NCI-H1092 treated with DMSO at 0.1 percent for 48 hours (cell line): ENCODE results near the gene WDR88.
"Not testable (repeated sequence)": the region's sequence is repeated elsewhere in the genome, so short reads cannot be mapped to it uniquely, and the experiment has no call there.

Experiments used
- DNase-seq: peaks from one replicate; lab custom pipeline; 2025; lab: John Stamatoyannopoulos, UW

Gene WDR88

DNA sequence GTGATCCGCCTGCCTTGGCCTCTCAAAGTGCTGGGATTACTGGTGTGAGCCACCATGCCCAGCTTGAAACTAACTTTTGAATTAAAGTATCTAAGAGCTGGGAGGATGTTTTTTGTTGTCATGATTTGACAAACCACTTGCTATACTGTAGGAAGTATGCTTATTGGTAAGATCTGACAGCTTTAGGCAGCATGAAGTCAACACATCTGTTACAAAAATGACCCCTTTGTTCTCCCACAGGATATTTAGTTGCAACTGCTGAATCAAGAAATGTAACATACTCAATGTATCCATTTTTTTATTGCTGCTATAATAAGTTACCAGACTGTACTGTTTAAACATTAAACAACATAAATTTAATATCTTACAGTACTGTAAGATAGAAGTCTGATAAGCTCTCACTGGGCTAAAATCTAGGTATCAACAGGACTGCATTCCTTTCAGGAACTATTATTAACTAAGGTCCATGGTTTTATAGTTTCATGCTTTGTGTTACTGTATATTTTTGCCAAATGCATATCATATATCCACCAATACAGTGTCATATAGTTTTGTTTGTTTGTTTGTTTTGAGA, 39.4 kb downstream of the WDR88 start:
- DNase-seq: no peak

GRCh38 chr19:33171916-33172359, 40.0 kb downstream of the WDR88 start:
- no peak for DNase-seq

GRCh38 chr19:33174186-33174585, 42.3 kb downstream of the WDR88 start:
- no peak for DNase-seq

DNA sequence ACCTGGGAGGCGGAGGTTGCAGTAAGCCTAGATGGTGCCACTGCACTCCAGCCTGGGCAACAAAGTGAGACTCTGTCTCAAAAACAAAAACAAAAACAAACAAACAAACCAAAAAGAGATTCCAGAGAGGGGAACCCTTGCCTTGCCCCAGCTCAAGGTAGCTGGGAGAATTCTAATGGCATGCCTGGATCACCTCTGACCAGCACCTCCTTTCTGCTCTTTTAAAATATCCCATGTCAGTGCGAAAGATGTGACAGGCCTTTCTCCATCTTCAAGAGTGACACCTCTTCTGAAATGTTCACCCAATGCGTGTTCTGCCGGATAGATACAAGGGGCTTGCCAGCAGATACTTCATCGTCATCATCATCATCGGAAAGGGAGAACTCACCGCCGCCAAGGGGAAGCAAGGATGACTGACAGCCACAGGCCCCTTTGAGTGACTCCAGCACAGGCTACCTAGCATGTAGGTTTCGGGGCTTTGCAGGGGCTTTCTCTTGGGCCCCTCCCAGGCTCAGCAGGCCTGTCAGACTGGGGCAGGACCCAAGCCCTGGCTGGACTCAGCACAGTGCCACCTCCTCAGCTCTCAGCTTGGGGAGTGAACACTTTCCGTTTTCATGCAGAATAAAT, 43.4 kb downstream of the WDR88 start:
- no peak for DNase-seq

GRCh38 chr19:33175886-33176669, 44.2 kb downstream of the WDR88 start:
- no peak for DNase-seq

DNA sequence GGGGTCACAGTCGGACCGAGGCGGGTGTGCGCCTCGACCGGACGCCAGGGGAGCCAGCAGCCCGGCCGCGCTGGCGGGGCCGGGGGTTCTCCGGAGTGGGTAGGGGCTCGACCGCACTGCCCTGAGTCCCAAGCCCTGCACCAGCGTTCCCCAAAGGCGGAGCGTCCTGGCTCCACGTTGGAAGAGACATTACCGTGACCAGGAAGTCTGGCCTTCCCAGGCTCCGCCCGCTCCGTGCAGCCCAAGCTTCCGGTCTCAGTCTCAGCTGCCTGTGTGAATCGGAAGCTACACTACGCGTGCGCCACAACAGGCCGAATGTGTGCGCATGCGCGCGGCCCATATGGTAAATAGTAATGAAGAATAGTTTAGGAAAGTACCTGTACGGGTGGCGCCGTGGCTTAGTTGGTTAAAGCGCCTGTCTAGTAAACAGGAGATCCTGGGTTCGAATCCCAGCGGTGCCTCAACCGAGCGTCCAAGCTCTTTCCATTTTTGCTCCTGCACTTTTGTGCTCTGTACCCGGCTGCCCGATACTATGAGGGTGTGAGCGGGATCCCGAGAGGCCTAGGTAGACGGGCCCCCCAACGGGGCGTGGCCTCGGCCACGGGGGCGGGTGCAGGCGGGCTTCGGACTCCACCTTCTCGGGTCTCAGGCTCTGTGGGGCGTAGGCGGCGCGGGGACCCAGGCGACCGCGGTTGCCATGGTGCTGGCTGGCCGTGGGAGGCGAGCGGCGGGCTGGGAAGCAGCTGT, 44.9 kb downstream of the WDR88 start:
- DNase-seq: peak; percentile 97

GRCh38 chr19:33177417-33177979, 45.6 kb downstream of the WDR88 start:
- no peak for DNase-seq

GRCh38 chr19:33186431-33187182, 54.7 kb downstream of the WDR88 start:
- DNase-seq: no peak

- DNase-seq: no peak
Observed at GRCh38 chr19:33187183-33187540, 55.2 kb downstream of the WDR88 start.

- DNase-seq: no peak
Observed at GRCh38 chr19:33189453-33189852, 57.5 kb downstream of the WDR88 start.

DNA sequence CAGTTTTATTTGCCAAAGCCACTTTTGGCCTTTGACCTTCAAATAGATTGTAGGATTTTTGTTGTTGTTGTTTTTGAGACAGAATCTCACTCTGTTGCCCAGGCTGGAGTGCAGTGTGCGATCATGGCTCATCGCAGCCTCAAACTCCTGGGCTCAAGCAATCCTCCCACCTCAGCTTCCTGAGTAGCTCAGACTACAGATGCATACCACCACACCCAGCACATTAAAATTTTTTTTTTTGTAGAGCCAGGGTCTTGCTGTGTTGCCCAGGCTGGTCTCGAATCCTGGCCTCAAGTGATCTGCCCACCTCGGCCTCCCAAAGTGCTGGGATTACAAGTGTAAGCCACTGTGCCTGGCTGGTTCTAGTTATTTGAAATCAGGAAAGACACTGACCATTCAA, 59.2 kb downstream of the WDR88 start:
- not testable (repeated sequence) for DNase-seq

- no peak for DNase-seq
Observed at GRCh38 chr19:33191501-33191900, 59.6 kb downstream of the WDR88 start.

GRCh38 chr19:33192010-33192409, 60.1 kb downstream of the WDR88 start:
- no peak for DNase-seq

GRCh38 chr19:33193269-33193864, 61.5 kb downstream of the WDR88 start:
- DNase-seq: no peak

- peak; percentile 27 for DNase-seq
Observed at GRCh38 chr19:33193865-33194362, 62.0 kb downstream of the WDR88 start, which contains the start of gene LRP3. TSS of gene LRP3 (plus strand) at chr19:33194330. CDS start at chr19:33194786, 456 bp downstream.

DNA sequence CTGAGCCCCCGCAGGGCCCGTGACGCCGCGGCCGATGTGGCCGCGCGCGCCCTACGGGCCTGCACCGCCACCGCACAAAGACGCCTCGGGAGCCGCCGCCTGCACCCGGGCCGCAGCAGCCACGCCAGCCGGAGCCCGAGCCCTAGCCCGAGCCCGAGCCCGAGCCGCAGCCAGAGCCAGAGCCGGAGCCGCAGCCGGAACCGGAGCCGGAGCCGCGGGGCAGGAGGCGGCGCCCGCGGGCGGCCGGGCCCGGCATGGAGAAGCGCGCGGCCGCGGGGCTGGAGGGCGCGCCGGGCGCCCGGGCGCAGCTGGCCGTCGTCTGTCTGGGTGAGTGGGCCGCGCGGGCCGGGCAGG, 62.6 kb downstream of the WDR88 start:
- no peak for DNase-seq

DNA sequence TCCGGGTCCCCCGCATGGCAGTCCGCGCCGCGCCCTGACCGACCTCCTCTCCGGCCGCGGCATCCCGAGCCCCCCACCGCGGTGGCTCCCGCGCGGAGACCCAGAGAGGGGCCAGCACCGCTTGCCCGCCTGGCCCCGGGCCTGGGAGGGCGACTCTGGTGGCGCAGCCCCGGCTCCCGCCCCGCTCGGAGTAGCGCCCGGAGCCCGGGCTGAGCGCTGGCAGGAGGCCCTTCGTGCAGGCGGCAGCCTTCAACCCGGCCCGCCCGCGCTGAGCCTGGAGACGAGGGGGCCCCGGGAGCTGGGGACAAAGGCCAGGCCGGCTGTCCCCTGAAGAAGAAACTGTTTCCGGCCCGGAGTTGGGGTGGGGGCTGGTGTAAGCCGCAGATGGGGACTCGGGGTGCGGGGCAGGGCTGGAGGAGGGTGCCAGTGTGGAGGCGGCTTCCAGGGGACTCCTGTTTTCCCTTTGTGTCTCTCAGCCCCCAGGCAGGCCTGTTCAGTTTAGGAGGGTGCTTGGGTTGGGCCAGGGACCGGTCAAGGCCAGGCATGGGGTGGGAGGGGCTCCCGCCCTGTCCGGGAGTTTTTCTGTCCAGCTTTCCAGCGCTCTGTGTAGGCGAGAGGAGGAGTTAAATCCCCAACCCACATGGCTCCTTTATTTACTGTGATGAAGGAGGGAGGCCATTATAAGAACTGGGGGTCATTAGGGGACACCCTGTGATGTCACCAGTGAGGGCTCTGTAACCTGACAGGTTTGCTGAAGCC, 63.2 kb downstream of the WDR88 start:
- DNase-seq: no peak

DNA sequence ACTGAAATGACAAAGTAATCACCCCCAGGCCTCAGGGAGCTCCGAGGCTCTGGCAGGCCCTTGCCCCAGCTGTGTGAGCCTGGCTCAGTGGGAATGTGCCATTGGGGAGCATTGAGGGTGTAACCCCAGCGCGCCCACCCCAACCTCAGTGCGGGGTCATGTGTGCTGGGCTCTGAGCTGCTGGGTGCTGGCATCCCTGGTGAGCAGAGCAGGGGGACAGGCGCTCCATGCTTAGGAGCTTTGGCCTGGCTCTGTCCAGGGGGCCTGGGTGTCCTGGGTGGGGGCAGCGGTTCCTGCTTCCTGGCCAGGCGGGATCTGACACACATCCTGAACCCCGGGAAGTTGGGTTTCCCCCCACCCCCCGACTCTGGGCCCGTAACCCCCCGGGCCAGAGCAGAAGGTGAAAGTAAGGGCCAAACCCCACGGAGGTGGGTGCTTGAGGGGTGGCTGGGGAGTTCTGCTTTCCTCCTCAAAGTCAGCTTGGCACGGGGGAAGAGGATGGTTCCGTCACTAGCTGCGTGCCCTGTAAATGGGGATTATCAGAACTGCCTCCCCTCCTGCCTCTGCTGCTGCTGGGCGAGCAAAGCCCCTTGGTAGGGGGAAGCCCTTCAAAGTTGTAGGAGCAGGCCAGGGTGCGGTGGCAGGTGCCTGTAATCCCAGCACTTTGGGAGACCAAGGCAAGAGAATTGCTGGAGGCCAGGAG, 63.9 kb downstream of the WDR88 start:
- no peak for DNase-seq

DNA sequence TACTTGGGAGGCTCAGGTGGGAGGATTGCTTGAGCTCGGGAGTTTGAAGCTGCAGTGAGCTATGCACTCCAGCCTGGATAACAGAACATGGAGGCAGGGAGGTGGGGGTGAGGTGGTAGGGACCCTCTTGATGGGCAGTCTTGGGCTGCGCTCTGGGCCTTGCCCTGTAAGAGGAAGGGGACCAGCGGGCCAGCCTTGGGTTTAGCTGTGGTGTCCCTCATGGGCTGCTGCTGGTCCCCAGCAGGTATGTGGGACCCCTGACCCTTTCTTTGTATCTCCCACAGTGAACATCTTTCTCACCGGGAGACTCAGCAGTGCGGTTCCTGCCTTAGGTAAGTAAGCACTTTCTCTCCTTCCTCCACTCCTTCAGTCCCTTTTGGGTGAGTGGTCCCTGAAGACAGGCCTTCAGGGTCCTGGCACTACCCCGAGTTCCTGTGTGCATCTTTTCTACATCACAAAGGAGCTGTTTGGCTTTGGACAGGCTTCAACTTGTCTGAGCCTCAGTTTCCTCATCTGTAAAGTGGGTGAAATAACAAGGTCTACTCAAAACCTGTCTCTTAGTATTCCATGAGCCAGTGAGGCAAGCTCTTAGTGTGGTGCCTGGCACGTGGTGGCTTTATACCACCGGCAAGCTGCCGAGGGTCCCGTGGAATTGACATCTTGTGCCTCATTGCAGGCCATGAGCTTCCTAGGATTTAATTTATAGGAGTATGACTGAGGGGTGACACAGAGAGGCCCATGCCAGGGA, 64.7 kb downstream of the WDR88 start:
- no peak for DNase-seq
